GM19397 (cell line): ENCODE data around the gene PRMT3.
"Not testable (repeated sequence)": the region's sequence is repeated elsewhere in the genome, so short reads cannot be mapped to it uniquely, and the experiment has no call there.

Source experiments
- ATAC-seq: cut with Tn5 transposase; IDR thresholded peaks from one replicate; pipeline ENCODE4 v1.9.1; 2021; ENCODE audit warnings: mild to moderate bottlenecking, moderate library complexity; ENCODE audit not compliant: unreplicated experiment

The PRMT3 gene

DNA sequence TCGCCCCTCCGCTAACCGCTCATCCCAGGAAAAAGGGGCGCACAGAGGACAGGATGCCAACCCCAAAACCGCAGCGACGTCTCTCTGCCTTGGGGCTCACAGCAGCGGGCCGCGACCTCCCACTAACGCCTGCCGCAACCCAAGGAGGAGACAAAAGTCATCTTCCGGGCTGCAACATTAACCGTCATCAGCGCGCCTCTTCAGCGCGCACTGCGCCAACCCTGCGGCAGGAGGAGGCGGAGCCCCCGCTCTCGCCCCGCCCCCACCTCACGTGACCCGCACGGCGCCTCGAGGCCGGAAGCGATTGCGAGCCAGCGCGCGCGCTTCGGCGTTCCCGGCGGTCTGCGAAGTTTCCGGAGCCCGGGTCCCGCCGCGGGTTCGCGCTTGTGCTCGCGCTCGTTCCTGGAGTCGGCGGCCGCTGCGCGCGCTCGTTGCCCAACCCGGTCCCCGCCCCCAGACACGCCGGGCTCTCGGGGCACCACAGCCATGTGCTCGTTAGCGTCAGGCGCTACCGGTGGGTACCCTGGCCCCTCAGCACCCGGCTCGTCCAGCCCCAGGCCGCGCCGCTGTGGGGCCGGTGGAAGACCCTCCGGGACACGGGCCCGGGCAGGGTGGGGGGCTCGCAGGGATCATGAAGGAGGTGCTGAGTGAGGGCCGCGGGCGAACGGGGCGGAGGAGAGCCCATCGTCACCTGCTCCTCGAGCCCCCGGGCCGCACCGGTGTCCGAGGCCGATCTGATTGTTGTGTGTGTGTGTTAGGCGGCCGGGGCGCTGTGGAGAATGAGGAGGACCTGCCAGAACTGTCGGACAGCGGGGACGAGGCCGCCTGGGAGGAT, at the start of gene PRMT3:
PRMT3 (plus strand) TSS at position 456 of the 835 bp plus-strand sequence; CDS start at position 487, 31 bp downstream.
- ATAC-seq, result peak; percentile 86

DNA sequence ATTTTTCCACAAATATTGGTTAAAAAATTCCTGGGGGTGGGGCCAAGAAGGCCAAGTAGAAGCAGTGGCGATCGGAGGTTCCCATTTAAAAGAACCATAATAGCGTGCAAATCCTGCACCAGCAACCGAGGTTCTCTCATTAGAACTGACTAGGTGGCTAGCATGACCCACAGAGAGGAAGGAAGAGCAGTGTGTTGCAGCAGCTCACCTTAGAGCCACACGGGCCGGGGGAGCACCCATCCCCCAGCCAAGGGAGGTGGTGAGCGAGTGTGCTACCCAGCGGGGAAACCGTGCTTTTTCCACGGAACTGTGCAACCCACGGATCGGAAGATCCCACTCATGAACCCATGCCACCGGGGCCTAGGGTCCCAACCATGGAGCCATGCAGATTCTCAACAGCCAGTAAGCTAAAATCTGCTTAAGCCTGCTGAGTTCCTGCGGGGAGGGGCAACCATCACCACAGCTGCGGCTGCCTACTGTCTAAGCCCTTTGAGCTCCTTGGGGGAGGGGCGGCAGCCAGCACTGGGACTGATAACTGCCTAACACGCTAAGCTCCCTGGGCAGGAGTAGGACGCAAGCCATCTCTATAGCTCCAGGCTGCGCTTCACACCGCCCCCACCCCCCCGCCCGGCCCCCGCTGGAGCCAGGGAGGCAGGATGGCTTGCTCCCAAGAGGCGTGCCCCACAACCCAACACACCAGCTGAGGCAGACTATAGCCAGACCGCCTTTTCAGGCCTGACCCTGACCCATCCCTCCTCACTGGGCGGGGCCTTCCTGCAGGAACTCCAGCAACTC, 45.0 kb upstream of the PRMT3 start:
- ATAC-seq, result no peak

DNA sequence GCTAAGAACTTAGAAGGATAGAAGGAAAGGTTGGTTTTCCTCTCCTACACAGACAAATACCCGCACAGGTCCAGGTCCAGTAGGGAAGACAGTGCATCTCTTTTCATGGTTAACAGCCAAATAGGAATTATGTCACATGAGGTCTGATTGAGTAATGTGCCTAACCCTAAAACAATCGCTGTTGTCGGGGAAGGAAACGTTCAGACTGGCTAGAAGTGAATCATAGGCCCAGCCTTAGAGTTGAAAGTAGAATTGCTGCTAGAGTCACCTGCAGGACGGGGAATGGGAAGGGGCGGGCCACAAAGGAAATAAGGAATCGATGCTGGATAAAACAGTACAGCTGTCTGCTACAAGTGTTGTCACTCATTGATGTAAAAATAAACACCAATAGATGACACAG, 36.4 kb upstream of the PRMT3 start:
- ATAC-seq, result no peak

DNA sequence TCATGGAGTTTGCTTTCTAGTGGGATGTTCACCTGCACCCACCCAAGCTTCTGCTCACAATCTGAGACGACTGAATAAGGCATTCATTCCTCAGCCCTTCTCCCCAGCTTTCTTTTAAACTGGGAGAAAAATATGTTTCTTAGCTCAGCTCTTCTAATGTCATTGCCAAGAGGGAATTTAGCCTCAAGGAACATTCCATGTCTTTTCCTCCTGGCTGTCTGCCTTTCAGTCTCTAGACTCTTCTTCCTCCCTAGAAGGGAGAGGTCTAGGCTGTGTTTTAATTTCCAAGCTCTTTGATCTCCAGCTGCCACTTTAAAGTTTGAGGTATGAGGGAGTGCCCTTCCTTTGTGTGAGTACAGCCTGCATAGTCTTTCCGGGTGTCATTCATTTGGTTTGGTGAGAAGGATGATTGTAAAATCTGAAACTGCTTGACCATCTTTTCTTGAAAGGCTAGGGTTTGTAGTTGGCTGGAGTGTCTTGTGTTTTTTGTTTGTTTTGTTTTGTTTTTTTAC, 35.7 kb upstream of the PRMT3 start:
- ATAC-seq, result no peak

DNA sequence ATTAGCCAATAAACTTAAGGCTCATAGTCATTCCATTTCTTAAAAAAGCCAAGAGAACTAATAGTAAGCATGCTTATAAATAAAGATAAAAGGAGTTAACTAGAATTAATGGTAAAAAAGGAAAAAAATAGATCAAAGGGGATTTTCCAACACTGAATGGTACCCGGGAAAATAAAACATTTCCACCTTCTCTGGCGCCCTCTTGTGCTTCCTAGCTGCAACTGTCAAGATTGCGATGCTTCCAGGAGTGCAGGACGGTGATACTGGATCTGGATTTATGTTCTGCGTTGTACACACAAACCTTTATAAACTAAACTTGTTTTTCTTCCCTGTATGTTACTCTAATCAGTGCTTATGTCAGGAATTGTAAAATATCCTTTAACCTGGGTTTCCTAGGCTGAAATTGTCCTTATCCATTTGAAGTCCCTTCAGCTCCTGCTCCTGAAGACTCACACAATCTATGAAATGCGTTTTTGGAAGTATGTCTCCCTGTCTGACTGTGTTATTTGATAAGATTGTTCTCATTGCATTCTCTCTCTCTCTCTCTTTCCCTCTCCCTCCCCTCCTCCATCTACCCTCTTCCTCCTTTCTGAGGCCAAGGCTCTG, 33.6 kb upstream of the PRMT3 start:
- ATAC-seq, result no peak

DNA sequence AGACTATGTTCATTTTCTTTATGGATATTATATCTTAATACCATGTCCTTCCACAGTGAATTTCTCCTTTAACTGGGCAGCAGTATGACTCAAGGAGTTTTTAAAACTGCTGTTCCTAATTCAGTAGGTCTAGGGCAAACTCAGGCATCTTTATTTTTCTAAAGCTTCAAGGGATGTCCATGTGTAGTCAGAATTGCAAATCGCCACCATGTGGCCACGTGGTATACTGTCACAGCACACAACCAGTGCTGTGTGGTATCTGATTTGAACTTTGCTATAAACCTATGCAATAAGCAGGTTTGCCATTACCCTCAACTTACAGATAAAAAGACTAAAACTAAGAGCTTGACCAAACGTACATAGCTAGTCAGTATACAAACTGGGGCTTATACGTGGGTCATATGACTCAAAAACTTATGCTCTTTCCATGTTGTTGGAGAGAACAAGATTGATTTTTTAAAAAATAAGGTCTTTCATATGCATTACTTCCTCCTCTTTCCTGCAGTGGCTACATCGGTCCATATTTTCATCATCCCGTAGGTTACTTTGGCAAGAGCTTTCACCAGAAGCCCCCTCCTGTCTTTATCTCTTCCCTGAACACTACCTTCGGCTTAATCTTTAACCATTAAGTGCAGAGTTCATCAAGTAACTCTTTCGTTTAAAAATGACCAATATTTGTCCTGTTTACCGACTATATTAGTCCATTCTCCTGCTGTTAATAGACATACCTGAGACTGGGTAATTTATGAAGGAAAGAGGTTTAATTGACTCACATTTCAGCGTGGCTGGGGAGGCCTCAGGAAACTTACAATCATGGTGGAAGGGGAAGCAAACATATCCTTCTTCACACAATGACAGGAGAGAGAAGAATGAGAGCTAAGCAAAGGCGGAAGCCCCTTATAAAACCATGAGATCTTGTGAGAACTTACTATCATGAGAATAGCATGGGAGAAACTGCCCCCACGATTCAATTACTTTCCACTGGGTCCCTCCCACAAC, 32.0 kb upstream of the PRMT3 start:
- peak; percentile 82 for ATAC-seq

DNA sequence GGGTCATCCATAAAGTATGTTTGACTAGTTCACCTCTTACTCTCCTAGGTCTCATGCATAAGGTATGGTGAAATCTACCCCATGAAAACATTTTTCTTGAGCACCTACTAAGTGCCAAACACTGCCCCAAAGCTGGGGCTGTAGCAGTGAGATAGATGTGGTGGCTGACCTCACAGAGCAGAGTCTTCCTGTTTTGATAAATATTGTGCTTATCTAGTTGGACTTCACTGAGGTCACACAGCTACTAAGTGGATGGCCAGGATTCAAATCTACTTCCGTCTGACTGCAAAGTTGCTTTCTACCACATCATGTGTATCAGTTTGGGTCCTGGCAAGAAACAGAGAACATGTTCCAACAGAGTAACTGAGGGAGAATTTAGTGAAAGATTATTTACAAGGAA, 30.4 kb upstream of the PRMT3 start:
- ATAC-seq, result no peak

DNA sequence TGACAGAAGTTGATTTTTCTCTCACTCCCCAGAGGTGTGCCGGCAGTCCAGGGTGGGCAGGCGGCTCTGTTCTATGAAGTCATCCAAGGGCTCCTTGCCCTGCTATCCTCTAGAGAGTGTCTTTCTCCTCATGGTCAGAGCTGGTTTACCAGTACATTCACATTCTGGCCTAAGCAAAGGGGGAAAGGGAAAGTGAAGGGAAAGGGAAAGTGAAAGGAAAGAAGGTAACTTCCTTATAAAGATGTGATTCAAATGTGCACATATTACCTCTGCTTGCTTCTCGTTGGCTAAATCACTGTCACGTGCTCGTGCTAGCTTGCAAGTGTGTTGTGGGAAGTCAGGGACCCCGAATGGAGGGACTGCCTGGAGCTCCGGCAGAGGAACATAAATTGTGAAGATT, 26.9 kb upstream of the PRMT3 start:
- ATAC-seq, result no peak

DNA sequence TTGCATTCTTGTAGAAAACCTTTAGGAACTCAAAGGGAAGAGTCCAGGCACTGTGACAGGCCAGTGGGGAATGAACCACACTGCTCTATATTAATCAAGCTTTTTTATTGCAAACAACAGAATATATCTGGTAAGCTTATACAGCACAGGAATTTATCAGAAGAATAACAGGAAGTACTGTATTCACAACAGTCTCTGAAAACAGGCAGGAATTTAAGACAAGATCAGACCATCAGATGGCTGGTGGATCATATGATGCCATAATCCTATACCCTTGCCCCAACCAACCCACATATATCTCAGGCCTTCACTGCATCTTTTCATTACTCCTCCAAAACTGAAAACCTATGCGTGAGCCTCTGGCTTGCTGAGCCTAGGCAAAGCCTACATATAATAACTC, 25.0 kb upstream of the PRMT3 start:
- no peak for ATAC-seq

DNA sequence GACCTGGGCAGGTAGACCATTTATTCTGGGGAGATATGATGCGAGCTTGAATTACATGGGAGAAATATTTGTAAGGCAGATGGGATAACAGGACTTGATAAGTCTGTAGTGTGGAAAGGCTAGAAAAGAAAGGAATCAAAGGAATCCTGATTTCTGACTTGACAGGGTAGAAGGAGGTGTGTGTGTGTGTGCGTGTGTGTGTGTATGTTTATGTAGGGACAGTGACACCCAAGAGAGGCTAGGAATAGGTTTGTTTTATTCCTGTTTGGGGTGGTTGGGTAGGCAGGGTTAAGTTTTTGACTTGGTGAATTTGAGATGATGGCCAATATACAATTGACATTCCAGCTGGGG, 24.4 kb upstream of the PRMT3 start:
- ATAC-seq, result no peak

DNA sequence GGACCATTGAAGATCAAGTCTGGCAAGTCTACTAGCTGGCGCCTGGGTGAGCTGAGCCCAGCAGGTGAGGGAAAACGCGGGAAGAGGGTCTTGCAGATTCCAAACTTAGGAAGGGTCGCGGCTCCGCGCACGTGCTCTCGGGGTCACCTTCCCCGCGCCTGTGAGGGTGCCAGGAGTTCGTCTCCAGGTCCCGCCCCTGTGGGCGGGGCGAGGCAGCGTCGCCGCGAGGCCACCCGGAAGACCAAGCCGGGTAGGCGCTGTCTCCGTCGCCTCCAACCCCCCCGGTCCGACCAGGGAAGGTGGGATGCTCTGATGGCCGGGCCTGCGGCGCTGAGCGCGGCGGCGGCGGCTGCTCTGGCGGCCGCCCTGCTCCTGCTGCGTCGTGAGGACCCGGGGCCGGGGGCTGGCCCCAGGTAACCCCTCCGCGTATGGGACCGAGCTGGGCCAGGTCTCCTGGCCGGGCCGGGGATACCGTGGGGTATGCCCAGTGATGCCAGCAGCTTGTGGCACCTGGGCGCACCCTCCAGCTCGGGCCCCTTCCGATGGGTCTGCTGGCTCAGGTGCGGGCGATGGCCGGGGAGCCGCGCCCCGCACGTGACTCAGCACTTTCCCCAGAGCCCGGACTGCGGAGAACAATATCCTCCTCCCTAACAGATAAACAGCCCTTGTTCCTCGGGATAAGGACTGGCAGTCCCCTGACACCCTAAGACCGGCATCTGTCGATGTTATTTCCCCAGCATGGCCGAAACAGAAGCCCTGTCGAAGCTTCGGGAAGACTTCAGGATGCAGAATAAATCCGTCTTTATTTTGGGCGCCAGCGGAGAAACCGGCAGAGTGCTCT, 23.8 kb upstream of the PRMT3 start, which contains the start of gene HTATIP2:
HTATIP2 (plus strand) TSS at position 215 of the 841 bp plus-strand sequence; CDS start at position 739, 524 bp downstream.
- peak; percentile 97 for ATAC-seq

DNA sequence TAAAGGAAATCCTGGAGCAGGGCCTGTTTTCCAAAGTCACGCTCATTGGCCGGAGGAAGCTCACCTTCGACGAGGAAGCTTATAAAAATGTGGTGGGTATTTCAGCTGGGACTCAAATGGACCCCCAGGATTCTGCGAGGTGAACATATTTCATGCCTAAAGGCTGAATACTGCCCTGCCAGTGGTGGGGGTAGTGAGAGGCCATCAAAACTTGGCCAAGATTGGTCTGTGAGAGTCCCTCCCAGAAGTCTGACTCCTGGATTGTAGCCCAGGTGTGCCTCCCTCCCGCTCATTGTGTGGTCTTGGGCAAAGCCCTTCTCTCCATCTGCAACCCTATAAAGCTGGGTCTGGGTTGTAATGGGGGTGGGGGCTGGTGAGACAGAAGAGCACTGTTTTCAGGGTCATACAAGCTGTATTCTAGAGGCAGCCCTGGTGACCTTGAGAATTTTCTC, 23.1 kb upstream of the PRMT3 start:
- ATAC-seq, result no peak

DNA sequence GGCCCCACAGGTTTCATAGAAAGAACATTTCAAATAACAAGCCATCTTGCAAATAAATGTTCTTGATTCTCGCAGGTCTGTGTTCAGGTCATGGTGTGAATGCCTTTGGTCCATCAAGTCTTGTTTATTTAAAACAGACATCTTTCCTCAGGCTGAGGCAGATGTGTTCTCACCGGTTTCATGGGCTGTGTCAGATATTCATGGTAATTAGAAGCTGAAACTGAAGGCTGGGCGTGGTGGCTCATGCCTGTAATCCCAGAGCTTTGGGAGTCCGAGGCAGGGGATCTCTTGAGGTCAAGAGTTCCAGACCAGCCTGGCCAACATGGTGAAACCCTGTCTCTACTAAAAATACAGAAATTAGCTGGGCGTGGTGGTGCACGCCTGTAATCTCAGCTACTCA, 22.1 kb upstream of the PRMT3 start:
- not testable (repeated sequence) for ATAC-seq

DNA sequence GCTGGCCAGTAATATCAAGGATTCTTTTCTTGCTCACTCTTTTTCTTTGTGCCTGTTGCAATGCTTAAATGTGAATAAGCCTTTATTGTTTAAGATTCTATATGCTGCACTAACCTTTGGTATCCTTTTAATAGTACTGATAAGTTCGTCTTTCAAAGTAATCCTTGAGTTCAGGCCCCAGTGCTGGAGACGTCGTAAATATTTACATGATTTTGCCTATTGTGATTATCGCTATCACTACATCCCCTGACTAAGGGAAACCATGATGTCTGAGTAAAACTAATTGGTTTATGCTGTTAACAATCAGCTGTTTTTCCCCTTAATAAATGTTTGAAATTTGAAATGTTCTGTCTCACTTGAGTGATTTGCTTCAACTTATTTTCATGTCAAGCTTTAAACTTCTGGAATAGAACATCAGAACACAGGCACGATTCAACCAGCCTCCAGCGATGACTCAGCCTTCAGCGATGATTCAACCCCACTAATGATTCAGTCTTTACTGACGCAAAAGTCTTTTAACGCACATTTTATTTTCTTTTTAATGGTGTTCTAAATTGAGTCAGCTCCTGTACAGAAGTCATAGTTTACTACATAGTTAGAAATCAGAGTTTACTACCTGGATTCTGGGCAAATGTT, 20.1 kb upstream of the PRMT3 start:
- ATAC-seq, result no peak

DNA sequence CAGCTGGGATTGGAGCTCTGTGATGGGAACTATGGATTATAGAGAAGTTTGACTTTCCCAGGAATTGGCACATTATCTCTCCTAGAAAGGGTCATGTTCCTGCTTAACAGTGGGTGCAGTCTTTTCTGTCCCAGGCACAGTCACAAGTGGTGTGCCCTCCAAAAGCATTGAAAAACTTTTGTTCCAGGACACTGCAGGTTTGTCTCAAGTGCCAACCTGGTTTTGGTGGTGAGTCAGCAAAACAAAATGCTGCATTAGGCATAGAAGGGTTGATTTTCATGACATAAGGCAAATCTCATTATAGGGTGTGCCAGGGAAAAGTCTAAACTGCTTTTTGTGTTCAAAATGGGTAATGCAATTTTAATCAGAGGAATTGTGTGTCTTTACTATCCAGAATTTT, 19.1 kb upstream of the PRMT3 start:
- ATAC-seq, result no peak

DNA sequence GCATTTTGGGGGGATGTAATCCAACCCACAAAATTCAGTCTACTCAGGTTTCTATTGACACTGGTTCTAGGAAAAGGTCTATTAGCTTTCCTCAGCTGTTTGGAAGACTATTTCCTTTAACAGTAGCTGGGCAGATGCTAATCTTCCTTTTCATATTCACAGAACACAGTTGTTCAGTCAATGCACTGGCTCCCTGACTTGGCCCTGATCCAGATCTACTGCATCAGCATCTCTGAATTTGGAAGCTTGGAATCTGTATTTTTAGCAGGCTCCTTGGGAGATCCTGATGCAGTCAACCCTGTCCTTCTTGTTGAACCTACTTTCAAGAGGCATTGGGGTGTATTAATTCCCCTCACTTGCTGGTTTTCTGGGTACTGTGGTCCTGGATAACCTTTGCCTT, 17.7 kb upstream of the PRMT3 start:
- ATAC-seq, result no peak

DNA sequence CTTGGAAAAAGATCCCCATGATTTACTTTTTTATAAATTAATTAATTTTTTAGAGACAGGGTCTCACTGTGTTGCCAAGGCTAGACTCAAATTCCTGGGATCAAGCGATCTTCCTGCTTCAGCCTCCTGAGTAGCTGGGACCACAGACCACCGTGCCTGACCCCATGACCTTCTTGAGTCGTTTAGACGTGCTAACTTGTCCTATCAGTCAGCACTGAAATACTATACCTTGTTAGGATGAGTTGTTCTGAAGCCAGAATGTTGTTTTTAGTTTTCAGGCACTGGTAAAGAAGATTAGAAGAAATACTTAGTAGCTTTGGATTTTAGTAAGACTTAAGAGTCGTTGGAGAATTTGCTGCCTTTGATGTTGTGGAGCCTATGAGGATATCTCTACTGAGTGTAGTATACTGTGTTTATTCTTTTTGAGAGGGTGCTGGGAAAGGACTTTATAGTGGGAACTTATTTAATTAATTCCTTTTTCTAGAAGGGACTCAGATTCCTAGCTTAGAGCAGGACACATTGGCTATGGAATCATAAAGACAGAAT, 15.4 kb upstream of the PRMT3 start:
- ATAC-seq, result no peak

DNA sequence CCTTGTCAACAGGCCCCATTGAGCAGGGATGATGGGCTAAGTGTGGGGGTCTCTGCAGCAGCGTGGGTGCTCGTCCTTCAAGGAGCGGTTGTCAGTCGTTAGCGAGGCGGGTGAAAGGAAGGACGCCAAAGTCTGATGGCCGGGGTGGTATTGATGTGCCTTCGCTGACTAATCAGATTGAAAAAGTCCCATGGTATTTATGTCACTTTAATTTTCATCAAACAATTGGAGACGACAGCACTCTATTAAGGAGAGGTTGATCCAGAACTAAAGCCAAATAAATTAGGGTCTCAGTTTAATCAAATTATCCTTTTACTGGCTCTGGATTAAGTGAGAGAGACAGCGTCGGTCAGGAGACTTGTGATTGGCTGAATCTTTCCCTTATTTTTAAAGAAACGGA, 14.4 kb upstream of the PRMT3 start:
- ATAC-seq, result no peak
